GM21723 (cell line): ENCODE data around the gene RBL2.
"Not testable (repeated sequence)": the region's sequence is repeated elsewhere in the genome, so short reads cannot be mapped to it uniquely, and the experiment has no call there.

Source experiments
- ATAC-seq: cut with Tn5 transposase; IDR thresholded peaks from one replicate; pipeline ENCODE4 v1.9.1; 2021; ENCODE audit warnings: mild to moderate bottlenecking, moderate library complexity; ENCODE audit not compliant: unreplicated experiment

RBL2 gene

DNA sequence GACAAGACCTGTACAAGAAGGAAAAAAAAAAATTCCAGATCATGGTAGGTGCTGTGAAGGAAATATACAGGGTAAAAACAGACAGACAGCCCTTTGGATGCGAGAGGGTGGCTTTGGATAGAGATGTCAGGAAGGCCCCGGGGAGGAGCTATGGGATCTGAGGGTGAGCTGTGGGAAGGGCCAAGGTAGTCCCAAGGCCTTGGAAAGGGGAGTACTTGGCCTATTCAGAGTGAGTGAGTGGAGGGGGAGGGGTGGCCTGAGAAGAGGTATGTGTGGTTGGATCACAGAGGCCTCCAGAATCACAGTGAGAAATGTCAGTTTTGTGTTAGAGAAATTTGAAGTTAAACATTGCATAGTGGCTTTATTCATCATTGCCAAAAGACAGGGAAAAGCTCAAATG lies 99.9 kb downstream of the RBL2 start:
- ATAC-seq = no peak

- ATAC-seq = no peak
These were observed 103.4 kb downstream of the RBL2 start for GRCh38 chr16:53537626-53538025.

- ATAC-seq = not testable (repeated sequence)
These were observed 105.1 kb downstream of the RBL2 start for GRCh38 chr16:53539346-53539745.

DNA sequence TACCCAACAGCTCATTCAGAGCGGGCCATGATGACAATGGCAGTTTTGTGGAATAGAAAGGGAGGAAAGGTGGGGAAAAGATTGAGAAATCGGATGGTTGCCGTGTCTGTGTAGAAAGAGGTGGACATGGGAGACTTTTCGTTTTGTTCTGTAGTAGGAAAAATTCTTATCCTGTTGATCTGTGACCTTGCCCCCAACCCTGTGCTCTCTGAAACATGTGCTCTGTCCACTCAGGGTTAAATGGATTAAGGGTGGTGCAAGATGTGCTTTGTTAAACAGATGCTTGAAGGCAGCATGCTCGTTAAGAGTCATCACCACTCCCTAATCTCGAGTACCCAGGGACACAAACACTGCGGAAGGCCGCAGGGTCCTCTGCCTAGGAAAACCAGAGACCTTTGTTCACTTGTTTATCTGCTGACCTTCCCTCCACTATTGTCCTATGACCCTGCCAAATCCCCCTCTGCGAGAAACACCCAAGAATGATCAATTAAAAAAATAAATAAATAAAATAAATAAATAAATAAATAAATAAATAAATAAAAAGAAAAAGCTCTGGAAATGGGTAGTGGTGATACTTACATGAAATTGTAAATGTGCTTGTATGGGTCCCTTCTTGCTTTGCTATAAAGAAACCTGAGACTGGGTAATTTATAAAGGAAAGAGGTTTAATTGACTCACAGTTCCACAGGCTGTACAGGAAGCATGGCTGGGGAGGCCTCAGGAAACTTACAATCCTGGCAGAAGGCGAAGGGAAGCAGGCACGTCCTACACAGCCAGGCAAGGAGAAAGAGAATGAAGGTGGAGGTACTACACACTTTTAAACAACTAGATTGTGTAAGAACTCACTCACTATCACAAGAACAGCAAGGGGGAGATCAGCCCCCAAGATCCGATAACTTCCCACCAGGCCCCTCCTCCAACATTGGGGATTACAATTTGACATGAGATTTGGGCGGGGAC lies 105.8 kb downstream of the RBL2 start:
- ATAC-seq = not testable (repeated sequence)
